ENCODE data around the gene LRRC75B.
"Not testable (repeated sequence)": the region's sequence is repeated elsewhere in the genome, so short reads cannot be mapped to it uniquely, and the experiment has no call there.

The LRRC75B gene

GRCh38 chr22:24609888-24610287 lies 17.0 kb upstream of the LRRC75B start:
- not testable (repeated sequence) for DNase-seq (ENCODE audit: low read depth)

GRCh38 chr22:24608327-24608726 lies 15.5 kb upstream of the LRRC75B start:
- H3K4me3 ChIP-seq (replicated peaks; ENCODE audit: low read depth, low read length); DNase-seq (ENCODE audit: low read depth): not testable (repeated sequence)

More at GRCh38 chr22:24609888-24610287, 17.0 kb upstream of the LRRC75B start:
- H3K4me3 ChIP-seq (replicated peaks; ENCODE audit: low read depth, low read length): not testable (repeated sequence)

- DNase-seq (ENCODE audit: low read depth): not testable (repeated sequence)
These were observed 14.6 kb upstream of the LRRC75B start for GRCh38 chr22:24607429-24607983.

GRCh38 chr22:24606340-24606739 lies 13.5 kb upstream of the LRRC75B start:
- H3K4me3 ChIP-seq (replicated peaks; ENCODE audit: low read depth, low read length); DNase-seq (ENCODE audit: low read depth): not testable (repeated sequence)

More at GRCh38 chr22:24607429-24607983, 14.6 kb upstream of the LRRC75B start:
- not testable (repeated sequence) for H3K4me3 ChIP-seq (replicated peaks; ENCODE audit: low read depth, low read length)

- not testable (repeated sequence) for H3K4me3 ChIP-seq (replicated peaks; ENCODE audit: low read depth, low read length); DNase-seq (ENCODE audit: low read depth)
These were observed 11.1 kb upstream of the LRRC75B start for GRCh38 chr22:24603770-24604629.

- H3K4me3 ChIP-seq (replicated peaks; ENCODE audit: low read depth, low read length); DNase-seq (ENCODE audit: low read depth): not testable (repeated sequence)
These were observed 10.2 kb upstream of the LRRC75B start, which contains the start of gene GGT1 for GRCh38 chr22:24602847-24603769. TSS of gene GGT1 (plus strand) at chr22:24603193. CDS start at chr22:24611082, 7,889 bp downstream.

GRCh38 chr22:24602105-24602749 lies 9.4 kb upstream of the LRRC75B start:
- not testable (repeated sequence) for DNase-seq (ENCODE audit: low read depth); H3K4me3 ChIP-seq (replicated peaks; ENCODE audit: low read depth, low read length)

- no peak for TF ChIP-seq CTCF (IDR thresholded peaks at IDR 0.05; ENCODE audit: low read length, missing control alignments)
- DNase-seq (ENCODE audit: low read depth): no peak
- H3K4me3 ChIP-seq (replicated peaks; ENCODE audit: low read depth, low read length): no peak overlapping the region
These were observed 8.6 kb upstream of the LRRC75B start for GRCh38 chr22:24601217-24602104.

GRCh38 chr22:24599958-24600715 lies 7.3 kb upstream of the LRRC75B start:
- DNase-seq (ENCODE audit: low read depth): peak; percentile 28
- not testable (repeated sequence) for H3K4me3 ChIP-seq (replicated peaks; ENCODE audit: low read depth, low read length)

- no peak overlapping the region for H3K4me3 ChIP-seq (replicated peaks; ENCODE audit: low read depth, low read length)
- TF ChIP-seq CTCF (IDR thresholded peaks at IDR 0.05; ENCODE audit: low read length, missing control alignments): no peak
- DNase-seq (ENCODE audit: low read depth): no peak
These were observed 6.6 kb upstream of the LRRC75B start for GRCh38 chr22:24599514-24599913.

- not testable (repeated sequence) for H3K4me3 ChIP-seq (replicated peaks; ENCODE audit: low read depth, low read length); DNase-seq (ENCODE audit: low read depth)
These were observed 4.2 kb upstream of the LRRC75B start for GRCh38 chr22:24597076-24597475.

Measured in fibroblast of pulmonary artery (primary cell).